Right atrium auricular region (tissue), 2 donors: ENCODE measurements around the gene AFDN. TPM values are rescaled to one million over a fixed set of nuclear protein-coding genes. Genes with fewer than 3 reads are reported as not detected.

Source experiments
- DNase-seq: peaks from one replicate; pipeline ENCODE4 v3.0.0-alpha.2; 2019; ENCODE audit warnings: low spot score
- H3K27ac ChIP-seq, 2 donors: fragments of 200-600 bp; sonication (generic); 1 replicate in 1 of 2; 2 replicates in 1 of 2; pipeline ENCODE4 v1.5.1; 2016 to 2019
- H3K27me3 ChIP-seq, 2 donors: fragments of 200-600 bp; sonication (generic); one replicate each; pipeline versions ENCODE4 v1.5.1 to v1.6.0; 2017 to 2019
- H3K36me3 ChIP-seq: fragments of 200-600 bp; sonication (generic); one replicate; pipeline ENCODE4 v1.5.1; 2016
- H3K4me1 ChIP-seq, 2 donors: fragments of 200-600 bp; sonication (generic); one replicate each; pipeline versions ENCODE4 v1.5.1 to v1.6.0; 2017 to 2019
- H3K4me3 ChIP-seq, 2 donors: fragments of 200-600 bp; sonication (generic); 1 replicate in 1 of 2; 2 replicates in 1 of 2; pipeline ENCODE4 v1.5.1; 2017 to 2019; ENCODE audit warnings: mild to moderate bottlenecking in 1 of 2, moderate library complexity in 1 of 2
- H3K9me3 ChIP-seq, 2 donors: fragments of 200-600 bp; sonication (generic); one replicate each; pipeline ENCODE4 v1.5.1; 2019
- total RNA-seq, 2 donors: library from RNA; depleted of rRNA; stranded (reverse); fragments of >200 nt; gene quantifications; one replicate each; pipeline ENCODE4 v1.1.0, GENCODE V29; 2016
- TF ChIP-seq, protein P1 (sequence below), 2 donors: fragments of 200-600 bp; sonication (generic); IDR thresholded peaks; one replicate each; pipeline ENCODE4 v1.5.1; 2019; ENCODE audit warnings: antibody characterized with exemption in 2 of 2

Gene AFDN
- total RNA-seq, 2 donors from 2014 or later = 51.6 to 51.8 TPM

DNA sequence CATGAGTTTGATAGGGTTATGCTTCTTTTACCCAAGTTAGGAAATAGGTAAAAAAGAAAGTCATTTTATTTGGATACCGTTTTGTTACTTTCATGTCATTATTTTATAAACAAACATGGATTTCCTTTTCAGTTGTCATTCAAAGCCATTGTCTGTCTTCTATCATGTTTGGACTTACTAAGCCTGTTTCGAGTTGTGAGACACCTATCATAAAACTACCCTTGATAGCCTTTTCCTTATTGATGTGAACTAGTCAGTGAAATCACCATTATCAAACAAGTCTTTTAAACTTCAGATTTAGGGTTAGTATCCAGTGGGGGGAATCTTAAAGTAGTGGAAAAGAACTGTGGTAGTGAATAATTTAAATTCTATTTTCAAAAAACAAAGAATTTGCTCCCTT, 85.8 kb downstream of the AFDN start:
- no peaks in the 10 kb centered on the region for H3K27me3 ChIP-seq
- no peaks in the 10 kb centered on the region for H3K9me3 ChIP-seq
- TF ChIP-seq, protein P1, sequence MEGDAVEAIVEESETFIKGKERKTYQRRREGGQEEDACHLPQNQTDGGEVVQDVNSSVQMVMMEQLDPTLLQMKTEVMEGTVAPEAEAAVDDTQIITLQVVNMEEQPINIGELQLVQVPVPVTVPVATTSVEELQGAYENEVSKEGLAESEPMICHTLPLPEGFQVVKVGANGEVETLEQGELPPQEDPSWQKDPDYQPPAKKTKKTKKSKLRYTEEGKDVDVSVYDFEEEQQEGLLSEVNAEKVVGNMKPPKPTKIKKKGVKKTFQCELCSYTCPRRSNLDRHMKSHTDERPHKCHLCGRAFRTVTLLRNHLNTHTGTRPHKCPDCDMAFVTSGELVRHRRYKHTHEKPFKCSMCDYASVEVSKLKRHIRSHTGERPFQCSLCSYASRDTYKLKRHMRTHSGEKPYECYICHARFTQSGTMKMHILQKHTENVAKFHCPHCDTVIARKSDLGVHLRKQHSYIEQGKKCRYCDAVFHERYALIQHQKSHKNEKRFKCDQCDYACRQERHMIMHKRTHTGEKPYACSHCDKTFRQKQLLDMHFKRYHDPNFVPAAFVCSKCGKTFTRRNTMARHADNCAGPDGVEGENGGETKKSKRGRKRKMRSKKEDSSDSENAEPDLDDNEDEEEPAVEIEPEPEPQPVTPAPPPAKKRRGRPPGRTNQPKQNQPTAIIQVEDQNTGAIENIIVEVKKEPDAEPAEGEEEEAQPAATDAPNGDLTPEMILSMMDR (IDR thresholded peaks at IDR 0.05) = no peak
- H3K27ac ChIP-seq = no peak overlapping the region
- H3K4me3 ChIP-seq = no peak overlapping the region
- H3K36me3 ChIP-seq = peaks cover 41% of the 10 kb centered on the region
- DNase-seq = no peak
- no peaks in the 10 kb centered on the region for H3K4me1 ChIP-seq

DNA sequence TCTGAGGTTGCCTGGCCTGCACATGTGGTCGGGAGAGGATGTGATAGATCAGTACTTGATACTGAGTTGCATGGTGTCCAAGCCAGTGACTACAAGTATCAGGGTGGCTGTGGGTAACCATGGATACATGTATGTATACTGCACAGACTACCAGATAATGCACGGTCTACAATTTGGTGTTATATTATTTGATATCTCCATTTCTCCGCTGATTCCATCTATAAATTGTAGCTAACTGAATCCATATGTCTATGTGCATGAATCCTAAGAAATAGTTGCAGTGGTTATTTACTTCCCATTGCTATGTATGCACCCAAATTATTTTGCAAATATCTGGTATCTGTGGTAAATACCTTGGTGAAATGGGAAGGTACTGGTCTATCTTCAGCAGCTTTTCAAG, 87.0 kb downstream of the AFDN start:
- TF ChIP-seq, protein P1 (IDR thresholded peaks at IDR 0.05) = no peak
- Histone ChIP-seq H3K27ac (no peak overlapping the region), H3K9me3 (no peaks in the 10 kb centered on the region), H3K4me3 (no peak overlapping the region), H3K27me3 (no peaks in the 10 kb centered on the region), H3K4me1 (no peaks in the 10 kb centered on the region), H3K36me3 (peaks cover 53% of the 10 kb centered on the region)
- DNase-seq = no peak

DNA sequence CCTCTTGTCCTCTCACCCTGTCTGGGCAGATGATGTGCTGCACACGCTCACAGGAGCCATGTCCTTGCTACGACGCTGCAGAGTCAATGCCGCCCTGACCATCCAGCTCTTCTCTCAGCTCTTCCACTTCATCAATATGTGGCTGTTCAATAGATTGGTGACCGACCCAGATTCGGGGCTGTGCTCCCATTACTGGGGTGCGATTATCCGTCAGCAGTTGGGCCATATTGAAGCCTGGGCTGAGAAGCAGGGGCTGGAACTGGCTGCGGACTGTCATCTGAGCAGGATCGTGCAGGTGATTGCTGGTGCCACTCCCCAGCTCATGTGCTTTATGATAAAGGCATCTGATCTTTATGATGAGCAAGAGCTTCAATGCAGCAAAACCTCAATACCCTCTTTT, 88.4 kb downstream of the AFDN start:
- Histone ChIP-seq H3K4me3 (no peak overlapping the region), H3K4me1 (no peaks in the 10 kb centered on the region), H3K9me3 (no peaks in the 10 kb centered on the region), H3K36me3 (peaks cover 65% of the 10 kb centered on the region), H3K27me3 (no peaks in the 10 kb centered on the region), H3K27ac (no peak overlapping the region)
- DNase-seq = no peak
- TF ChIP-seq, protein P1 (IDR thresholded peaks at IDR 0.05) = no peak

DNA sequence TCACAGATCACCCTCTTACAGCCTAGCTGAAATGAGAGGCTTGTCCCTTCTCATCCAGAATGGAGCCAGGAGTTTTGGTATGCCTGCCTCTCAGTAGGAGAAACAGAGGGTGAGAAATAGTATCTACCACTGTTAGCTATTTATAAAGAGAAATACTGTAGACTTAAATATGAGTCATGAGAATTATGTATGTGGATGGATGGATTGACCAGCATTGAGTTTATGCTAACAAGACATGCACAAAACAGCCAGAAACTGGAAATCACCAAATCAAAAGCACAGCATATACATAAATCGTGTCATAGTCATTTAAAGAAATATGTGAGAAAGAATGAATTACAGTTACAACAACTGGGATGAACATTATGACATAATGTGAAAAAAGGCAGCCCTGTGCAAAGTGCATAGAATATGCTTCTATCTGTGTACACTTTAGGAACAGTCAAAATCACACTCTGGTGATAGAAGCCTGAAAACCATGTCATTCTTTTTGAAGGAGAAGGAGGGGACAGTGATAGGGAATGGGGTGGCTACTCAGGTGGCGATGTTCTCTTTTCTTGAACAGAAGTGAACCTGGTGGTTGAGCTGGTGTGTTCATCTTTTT, 90.9 kb downstream of the AFDN start:
- DNase-seq = no peak
- Histone ChIP-seq H3K27ac (no peak overlapping the region), H3K27me3 (no peaks in the 10 kb centered on the region), H3K36me3 (peaks cover 78% of the 10 kb centered on the region), H3K9me3 (no peaks in the 10 kb centered on the region), H3K4me3 (no peak overlapping the region), H3K4me1 (no peaks in the 10 kb centered on the region)
- TF ChIP-seq, protein P1 (IDR thresholded peaks at IDR 0.05) = no peak

DNA sequence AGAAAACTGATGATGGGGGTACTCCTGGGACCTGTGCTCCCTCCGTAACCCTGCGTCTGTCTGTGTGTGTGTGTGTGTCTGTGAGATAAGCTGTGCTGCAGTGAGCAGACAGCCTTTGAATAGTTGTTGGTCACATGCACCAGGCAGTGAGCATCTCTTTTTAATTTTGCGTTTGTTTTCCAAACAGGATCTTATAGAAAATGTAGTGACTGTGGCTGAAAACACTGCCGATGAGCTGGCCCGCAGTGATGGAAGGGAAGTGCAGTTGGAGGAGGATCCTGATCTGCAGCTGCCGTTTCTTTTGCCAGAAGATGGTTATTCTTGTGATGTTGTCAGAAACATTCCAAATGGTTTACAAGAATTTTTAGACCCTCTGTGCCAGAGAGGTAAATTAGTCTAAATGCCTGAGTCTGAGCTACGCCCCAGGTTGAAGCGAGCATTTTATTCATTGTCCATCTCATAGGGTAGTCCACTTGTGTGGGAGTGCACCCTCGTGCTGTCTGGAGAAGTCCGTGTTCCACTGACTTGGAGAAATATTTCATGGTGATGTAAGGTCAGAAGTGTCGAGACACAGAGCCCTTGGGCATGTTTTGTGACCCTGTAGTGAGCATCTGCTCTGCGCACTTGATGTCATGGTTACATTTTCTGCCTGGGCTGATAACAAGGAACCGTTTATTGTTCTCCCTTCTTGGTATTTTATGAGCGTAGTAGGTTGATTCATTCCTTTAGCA, 92.0 kb downstream of the AFDN start:
- Histone ChIP-seq H3K36me3 (peaks cover 74% of the 10 kb centered on the region), H3K27ac (no peak overlapping the region), H3K9me3 (no peaks in the 10 kb centered on the region), H3K4me1 (no peaks in the 10 kb centered on the region), H3K27me3 (no peaks in the 10 kb centered on the region), H3K4me3 (no peak overlapping the region)
- TF ChIP-seq, protein P1 (IDR thresholded peaks at IDR 0.05) = no peak
- DNase-seq = no peak
